Vagina (tissue), 2 donors: ENCODE results near the gene YOD1.

Source experiments
- CTCF ChIP-seq, 3 experiments: fragments of 450-650 bp in 2 of 3; fragments of 200-600 bp in 1 of 3; sonication (generic) in 1 of 3; IDR thresholded peaks; one replicate each; pipeline ENCODE4 v1.5.1; 2017 to 2019; ENCODE audit warnings: antibody characterized with exemption in 3 of 3, mild to moderate bottlenecking in 2 of 3, moderate library complexity in 2 of 3
- POLR2AphosphoS5 ChIP-seq, 2 donors: sonication (generic); formaldehyde crosslinking; IDR thresholded peaks; one replicate each; pipeline ENCODE4 v1.9.0; 2017; ENCODE audit warnings: antibody characterized with exemption in 2 of 2, mild to moderate bottlenecking in 2 of 2, low read depth in 1 of 2; ENCODE audit not compliant: insufficient read depth in 1 of 2

DNA sequence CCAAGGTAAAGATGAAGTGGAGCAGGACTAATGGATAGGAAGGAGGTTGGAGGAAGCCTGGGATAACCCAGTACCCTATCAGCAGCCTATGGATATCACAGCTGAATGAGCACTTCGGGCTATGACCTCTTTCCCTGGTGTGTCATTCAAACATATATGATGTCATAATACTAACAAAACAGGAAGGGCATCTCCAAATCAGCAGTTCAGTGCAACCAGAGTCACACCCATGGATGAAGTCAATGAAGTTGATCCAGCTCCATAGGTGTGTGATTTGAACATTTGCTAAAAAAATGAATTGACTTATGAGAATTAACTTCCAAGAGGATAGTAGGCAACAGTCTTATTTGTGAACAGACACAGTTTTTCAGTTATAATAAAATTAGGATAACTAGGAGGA is 16.8 kb downstream of the YOD1 start:
- no peak for TF ChIP-seq CTCF (IDR thresholded peaks at IDR 0.05)
- no peak for TF ChIP-seq POLR2AphosphoS5 (IDR thresholded peaks at IDR 0.05; ENCODE audit: insufficient read depth in 1 of 2, low read depth in 1 of 2)
